ENCODE measurements around the gene ESPNL.

DNA sequence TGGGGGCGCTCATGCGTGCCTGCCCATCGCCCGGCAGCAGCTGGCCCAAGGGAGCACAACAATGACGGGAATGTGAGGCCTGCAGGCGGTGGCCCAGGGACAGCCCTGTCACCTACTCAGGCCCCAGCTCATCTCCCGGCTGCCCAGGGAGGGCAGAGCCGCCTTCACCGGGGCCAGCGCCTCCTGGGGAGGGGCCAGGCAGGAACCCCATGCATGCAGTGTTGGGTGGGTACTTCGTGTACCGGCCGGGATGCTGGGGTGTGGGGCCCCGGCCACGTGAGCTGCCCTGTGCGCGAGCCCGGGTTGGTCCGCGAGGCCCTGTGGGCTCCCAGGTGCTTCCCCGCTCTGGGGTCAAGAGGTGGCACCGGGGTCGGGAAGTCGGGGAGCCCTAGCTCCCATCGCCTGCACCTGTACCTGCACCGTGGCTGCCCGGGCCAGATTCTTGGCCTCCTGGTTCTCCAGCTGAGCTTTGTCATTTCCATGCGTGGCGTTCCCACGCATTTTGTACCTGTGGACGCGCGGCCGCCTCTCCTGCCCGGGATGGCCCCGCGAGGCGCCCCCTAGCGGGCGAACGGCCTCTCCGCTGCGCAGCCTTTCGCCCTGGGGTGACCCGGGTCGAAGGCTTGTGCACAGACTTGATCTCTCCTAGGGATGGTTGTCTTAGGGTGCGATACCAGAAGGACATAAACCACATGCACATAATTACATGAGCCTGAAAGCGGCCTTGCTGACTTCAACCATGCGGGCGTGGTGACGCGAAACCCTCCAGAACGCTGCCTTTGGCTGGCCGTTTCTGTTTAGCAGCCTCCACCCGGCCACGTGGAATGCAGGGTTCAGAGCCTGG lies 39.3 kb downstream of the ESPNL start:
- peak; percentile 45 to 62 (median 47) for TF ChIP-seq CTCF (IDR thresholded peaks at IDR 0.05)
- TF ChIP-seq POLR2AphosphoS5 (IDR thresholded peaks at IDR 0.05), result no peak
- TF ChIP-seq POLR2A (IDR thresholded peaks at IDR 0.05), result no peak
- TF ChIP-seq EP300 (IDR thresholded peaks at IDR 0.05; ENCODE audit: low read depth), result no peak

Measured in transverse colon (tissue), 4 donors.